GM19468 (cell line): ENCODE data around the gene ANKRD23.
"Not testable (repeated sequence)": the region's sequence is repeated elsewhere in the genome, so short reads cannot be mapped to it uniquely, and the experiment has no call there.

Source experiments
- ATAC-seq: cut with Tn5 transposase; IDR thresholded peaks from one replicate; pipeline ENCODE4 v1.9.1; 2021; ENCODE audit warnings: mild to moderate bottlenecking, moderate library complexity, moderate number of reproducible peaks; ENCODE audit not compliant: unreplicated experiment; ENCODE audit errors: extremely low read depth

The ANKRD23 gene

DNA sequence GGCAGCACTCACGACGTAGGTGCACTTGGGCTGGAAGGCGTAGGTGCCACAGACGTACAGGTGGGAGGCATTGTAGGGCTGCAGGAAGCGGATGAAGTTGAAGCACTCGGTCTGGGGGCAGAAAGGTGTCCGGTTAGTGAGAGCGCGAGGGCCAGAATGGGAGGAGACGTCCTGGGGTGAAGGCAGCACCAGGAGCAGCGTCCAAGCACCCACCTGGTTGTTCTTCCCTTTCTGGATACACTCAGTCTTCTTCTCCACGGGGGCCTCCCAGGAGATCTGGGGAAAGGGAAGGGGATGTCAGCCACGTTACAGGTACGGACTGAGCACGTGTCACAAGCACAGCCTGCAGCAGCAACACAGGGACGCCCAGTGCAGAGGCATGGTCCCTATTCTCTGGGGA is 21.8 kb upstream of the ANKRD23 start:
- no peak for ATAC-seq

- ATAC-seq = no peak
These were observed 20.7 kb upstream of the ANKRD23 start for GRCh38 chr2:96864343-96865091.

- no peak for ATAC-seq
These were observed 19.9 kb upstream of the ANKRD23 start for GRCh38 chr2:96863575-96864342.

DNA sequence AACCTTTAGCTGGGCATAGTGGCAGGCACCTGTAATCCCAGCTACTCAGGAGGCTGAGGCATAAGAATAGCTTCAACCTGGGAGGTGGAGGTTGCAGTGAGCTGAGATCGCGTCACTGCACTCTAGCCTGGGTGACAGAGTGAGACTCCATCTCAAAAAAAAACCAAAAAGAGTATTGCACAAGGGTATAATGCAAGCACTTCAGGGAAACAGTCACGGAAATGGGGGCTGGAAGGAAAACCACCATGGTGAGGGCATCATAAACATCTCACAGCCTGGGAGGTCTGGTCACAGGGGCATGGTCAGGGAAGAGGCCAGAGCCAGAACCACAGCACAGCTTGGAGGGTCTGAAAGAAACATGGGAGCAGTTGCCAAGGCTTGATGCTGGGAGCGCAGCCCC is 19.2 kb upstream of the ANKRD23 start:
- not testable (repeated sequence) for ATAC-seq

DNA sequence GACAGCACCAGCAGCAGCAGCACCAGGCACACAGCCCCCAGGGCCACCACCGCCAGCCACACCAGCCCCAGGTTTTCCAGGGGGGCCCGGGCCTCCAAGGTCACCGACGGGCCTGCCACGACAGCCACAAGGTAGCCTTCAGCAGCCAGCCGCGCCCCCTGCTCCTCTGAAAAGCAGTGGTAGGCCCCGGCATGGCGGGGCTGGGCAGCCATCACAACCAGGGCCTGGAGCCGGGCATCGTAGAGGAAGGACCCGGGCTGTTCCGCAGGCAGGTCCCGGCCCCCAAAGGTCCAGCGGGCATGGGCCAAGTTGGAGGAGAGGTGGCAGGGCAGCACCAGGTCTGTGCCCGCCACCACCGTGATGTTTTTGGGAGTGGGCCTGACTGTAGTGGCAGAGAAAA is 17.3 kb upstream of the ANKRD23 start:
- ATAC-seq = no peak

GRCh38 chr2:96860065-96861029 is 16.5 kb upstream of the ANKRD23 start:
- ATAC-seq = no peak

DNA sequence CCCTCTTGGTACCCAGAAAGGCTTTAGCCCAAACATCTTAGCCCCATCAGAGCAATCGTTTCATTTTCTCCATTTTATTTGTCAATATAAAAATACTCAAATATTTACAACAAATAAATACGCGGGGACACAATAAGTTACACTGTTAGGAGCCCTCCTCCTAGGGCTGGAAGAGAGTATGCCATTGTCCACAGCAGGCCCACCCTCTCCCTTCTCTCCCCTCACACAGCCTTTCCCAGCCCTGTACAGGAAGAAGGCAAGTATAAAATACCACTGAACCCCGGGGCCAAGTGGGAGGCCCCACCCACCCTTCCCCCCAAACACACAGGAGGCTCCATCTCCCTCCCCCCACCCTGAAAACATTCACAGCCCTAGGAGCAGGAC is 15.9 kb upstream of the ANKRD23 start:
- ATAC-seq = no peak

- no peak for ATAC-seq
These were observed 15.4 kb upstream of the ANKRD23 start for GRCh38 chr2:96859099-96859649.

GRCh38 chr2:96857667-96858372 is 14.0 kb upstream of the ANKRD23 start, which contains the start of gene ANKRD39:
TSS of gene ANKRD39 (minus strand) at chr2:96858016. CDS start at chr2:96857987, 29 bp downstream.
- ATAC-seq = peak; percentile 96

DNA sequence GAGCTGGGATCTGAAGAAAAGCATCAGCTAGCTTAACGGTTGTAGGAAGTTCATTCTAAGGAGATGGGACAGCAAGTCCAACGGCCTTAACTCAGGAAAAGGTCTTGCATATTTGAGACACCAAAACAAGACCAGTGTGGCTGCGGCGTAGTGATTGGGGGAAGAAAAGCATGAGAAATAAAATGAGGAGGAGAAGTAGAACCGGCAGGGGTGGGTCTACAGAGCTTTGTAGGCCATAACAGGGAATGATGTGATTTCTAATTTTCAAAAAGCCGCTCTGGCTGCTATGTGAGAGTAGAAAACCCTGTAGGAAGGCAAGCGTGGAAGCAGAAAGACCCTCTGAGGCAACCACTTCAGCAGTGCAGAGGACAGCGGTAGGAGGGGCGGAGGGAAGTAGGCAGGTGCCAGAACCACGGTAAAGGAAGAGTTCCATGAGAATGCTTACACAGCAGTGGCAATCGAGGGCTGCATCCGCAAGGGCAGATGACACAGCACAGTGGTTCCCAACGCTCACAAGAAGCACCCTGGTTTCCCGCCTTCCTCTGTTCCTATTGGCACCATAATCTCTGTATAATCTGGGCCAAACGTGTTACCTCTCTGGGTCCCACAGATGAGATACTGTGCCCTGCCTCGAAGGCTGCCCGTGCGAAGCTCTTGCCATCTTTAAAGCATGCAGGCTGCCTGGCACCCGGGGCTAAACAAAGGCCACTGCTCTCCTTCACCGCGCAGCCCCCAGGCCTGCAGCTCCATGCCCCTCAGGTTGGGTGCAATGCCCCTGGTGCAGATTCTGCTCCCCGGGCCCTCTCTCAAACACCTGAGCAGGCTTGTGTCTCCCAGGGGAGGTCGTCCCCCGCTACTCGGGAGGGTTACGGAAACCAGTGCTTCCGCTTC is 13.2 kb upstream of the ANKRD23 start:
- no peak for ATAC-seq

DNA sequence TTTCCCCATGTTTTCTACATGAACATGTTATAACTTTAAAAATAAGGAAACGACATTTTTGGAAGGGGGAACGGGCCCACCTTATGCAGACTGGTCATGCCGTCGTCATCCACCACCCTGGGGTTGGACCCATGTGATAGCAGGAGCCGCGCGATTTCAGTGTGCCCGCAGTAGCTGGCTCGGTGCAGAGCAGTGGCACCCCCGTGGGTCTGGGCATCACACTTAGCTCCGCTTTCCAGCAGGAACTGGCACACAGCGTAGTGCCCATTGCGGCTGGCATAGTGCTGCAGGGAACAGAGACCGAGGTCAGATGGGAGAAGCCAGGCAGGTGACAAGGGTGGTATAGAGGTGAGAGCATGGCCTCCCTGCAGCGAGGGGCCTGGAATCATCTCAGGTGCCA is 9.5 kb upstream of the ANKRD23 start:
- ATAC-seq = no peak

DNA sequence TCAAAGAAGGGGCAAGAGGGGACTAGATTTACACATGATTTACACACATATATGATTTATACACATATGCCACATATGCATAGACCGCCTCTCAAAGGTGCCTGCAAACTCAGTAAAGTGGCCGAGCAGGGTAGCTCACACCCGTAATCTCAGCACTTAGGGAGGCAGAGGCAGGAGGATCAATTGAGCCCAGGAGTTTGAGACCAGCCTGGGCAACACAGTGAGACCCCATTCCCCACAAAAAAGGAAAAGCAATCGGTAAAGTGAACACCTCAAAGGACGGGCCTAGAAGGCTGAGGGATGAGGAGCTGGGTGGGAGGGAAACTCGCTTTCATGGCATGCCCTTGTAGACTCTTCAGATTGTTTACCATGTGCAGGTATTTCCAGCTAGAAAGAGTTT is 8.8 kb upstream of the ANKRD23 start:
- no peak for ATAC-seq

GRCh38 chr2:96848264-96848663 is 4.4 kb upstream of the ANKRD23 start:
- no peak for ATAC-seq

DNA sequence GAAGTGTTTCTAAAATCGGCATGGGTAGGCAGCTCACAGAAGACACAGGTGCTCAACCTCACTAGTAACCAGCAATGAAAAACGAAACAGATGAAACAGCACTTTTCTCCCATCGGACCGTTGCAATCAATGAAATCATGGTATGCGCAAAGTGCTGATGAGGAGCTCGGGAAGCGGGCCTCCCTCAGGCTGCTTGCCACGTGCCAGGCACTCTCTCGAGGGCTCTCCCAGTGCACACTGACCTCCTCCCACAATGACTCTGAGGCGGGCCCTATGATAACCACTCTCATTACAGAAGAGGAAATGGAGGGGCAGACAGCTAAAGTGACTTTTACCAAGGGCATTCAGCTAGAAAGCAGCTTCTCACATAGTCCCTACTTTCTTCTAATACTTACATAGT is 3.8 kb upstream of the ANKRD23 start:
- no peak for ATAC-seq

- ATAC-seq = no peak
These were observed 3.0 kb upstream of the ANKRD23 start for GRCh38 chr2:96846825-96847224.

DNA sequence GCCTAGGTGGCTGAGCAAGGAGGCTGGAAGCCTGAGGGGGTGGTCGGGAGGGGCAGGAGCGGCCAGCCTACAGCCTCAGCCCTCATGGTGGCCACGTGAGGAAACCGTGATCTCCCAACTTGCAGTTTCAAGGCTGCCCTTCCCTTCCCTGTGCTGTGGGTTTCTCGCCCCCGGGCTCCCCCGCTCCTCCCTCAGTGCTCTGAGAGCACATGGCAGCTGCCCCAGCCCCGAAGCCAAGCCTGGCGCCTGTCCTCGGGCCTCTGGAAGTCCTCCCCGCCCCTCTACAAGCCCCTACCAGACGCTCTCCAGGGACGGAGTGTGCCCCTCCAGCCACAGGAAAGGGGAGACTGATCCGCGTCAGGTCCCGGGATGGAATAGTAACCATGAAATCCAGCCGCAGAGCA is 586 bp upstream of the ANKRD23 start:
- no peak for ATAC-seq

- ATAC-seq = no peak
These were observed 1.2 kb downstream of the ANKRD23 start for GRCh38 chr2:96842600-96842999.

DNA sequence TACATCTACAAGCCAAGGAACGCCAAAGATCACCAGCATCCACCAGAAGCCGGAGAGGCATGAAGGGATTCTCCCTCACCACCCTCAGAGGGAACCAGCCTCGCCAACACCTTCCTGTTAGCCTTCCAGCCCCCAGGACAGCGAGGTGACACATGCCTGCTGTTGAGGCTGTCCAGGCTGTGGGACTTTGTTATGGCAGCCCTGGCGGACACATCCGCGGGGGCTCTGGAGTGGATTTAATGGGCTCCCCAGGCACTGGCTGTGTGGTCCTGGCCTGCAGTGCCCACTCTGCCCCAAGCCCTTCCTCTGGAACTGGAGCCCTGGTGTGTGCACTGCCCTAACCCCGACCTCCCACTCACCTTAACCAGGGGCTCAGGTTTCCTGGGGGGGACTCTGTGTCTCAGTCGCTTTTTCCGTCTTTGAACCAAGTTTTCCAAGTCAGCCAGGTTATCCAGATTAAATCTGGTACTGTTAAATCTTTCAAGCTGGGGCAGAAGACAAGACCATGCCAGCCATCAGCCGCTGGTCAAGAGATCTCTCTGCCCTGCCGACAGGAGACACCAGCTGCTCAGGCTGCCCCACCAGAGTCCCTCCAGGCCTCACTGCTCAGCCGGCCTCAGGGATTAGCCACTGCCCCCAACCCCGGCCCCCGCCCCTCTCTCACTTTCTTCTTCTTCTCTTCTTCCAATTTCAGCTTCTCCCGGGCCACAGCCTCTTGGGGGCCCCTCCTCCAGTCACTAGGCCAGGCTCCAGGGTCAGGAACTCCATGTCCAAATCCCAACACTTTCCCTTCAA is 1.9 kb downstream of the ANKRD23 start:
- no peak for ATAC-seq
